GM18858 (cell line): ENCODE data around the gene OR52E4.

Source experiments
- ATAC-seq: cut with Tn5 transposase; IDR thresholded peaks from one replicate; pipeline ENCODE4 v1.9.1; 2021; ENCODE audit not compliant: unreplicated experiment

Gene OR52E4

GRCh38 chr11:5928811-5929210 is 48.4 kb downstream of the OR52E4 start:
- no peak for ATAC-seq

GRCh38 chr11:5929571-5930368 is 49.3 kb downstream of the OR52E4 start:
- no peak for ATAC-seq

- no peak for ATAC-seq
Measured at GRCh38 chr11:5930614-5931013, 50.2 kb downstream of the OR52E4 start.

GRCh38 chr11:5931061-5931460 is 50.6 kb downstream of the OR52E4 start:
- ATAC-seq = no peak

- ATAC-seq = no peak
Measured at GRCh38 chr11:5932671-5933070, 52.2 kb downstream of the OR52E4 start.

- no peak for ATAC-seq
Measured at GRCh38 chr11:5933116-5933515, 52.7 kb downstream of the OR52E4 start.
